ENCODE results near the gene NAGA.
"Not testable (repeated sequence)": the region's sequence is repeated elsewhere in the genome, so short reads cannot be mapped to it uniquely, and the experiment has no call there.

Gene NAGA

GRCh38 chr22:42070517-42071422, at the start of gene NAGA:
Gene NAGA, minus strand, starts transcription at chr22:42070812. Its CDS starts 515 bp downstream, at chr22:42070297.
- DNase-seq, result peak; percentile 96

GRCh38 chr22:42116848-42117424, 46.3 kb upstream of the NAGA start:
- no peak for DNase-seq

- not testable (repeated sequence) for DNase-seq
Observed at GRCh38 chr22:42115420-42115830, 44.8 kb upstream of the NAGA start.

- no peak for DNase-seq
Observed at GRCh38 chr22:42114721-42115120, 44.1 kb upstream of the NAGA start.

- not testable (repeated sequence) for DNase-seq
Observed at GRCh38 chr22:42112793-42113192, 42.2 kb upstream of the NAGA start.

GRCh38 chr22:42111798-42112197, 41.2 kb upstream of the NAGA start:
- no peak for DNase-seq

GRCh38 chr22:42108848-42109247, 38.2 kb upstream of the NAGA start:
- DNase-seq, result no peak

GRCh38 chr22:42104332-42104860, 33.8 kb upstream of the NAGA start:
- DNase-seq, result not testable (repeated sequence)

- no peak for DNase-seq
Observed at GRCh38 chr22:42101199-42101598, 30.6 kb upstream of the NAGA start.

- no peak for DNase-seq
Observed at GRCh38 chr22:42091455-42091782, 20.8 kb upstream of the NAGA start.

- DNase-seq, result peak; percentile 100
Observed at GRCh38 chr22:42090596-42091454, 20.2 kb upstream of the NAGA start, which contains the start of gene NDUFA6. Gene NDUFA6, minus strand, starts transcription at chr22:42090772. Its CDS starts 28 bp downstream, at chr22:42090744.

GRCh38 chr22:42086051-42086450, 15.4 kb upstream of the NAGA start:
- no peak for DNase-seq

GRCh38 chr22:42084874-42085273, 14.3 kb upstream of the NAGA start:
- DNase-seq, result no peak

GRCh38 chr22:42083119-42083518, 12.5 kb upstream of the NAGA start:
- no peak for DNase-seq

GRCh38 chr22:42080287-42080686, 9.7 kb upstream of the NAGA start:
- peak; percentile 42 for DNase-seq

- peak; percentile 100 for DNase-seq
Observed at GRCh38 chr22:42079319-42080251, 9.0 kb upstream of the NAGA start, which contains the start of gene SMDT1. Gene SMDT1, plus strand, starts transcription at chr22:42079700. Its CDS starts 69 bp downstream, at chr22:42079769.

GRCh38 chr22:42078469-42079318, 8.1 kb upstream of the NAGA start:
- DNase-seq, result no peak

- no peak for DNase-seq
Observed at GRCh38 chr22:42077486-42078125, 7.0 kb upstream of the NAGA start.

- no peak for DNase-seq
Observed at GRCh38 chr22:42076764-42077485, 6.3 kb upstream of the NAGA start.

All from suppressor macrophage treated with lipopolysaccharide for 4 hours (primary cell).